B cell (primary cell): ENCODE results near the gene HCK.

Experiments
- EZH2 ChIP-seq: IDR thresholded peaks from 2 replicates; pipeline ENCODE4 v1.6.1; 2012; ENCODE audit warnings: borderline replicate concordance, low read depth, mild to moderate bottlenecking, moderate library complexity, low read length; ENCODE audit not compliant: insufficient read depth, poor library complexity, severe bottlenecking
- TF ChIP-seq, protein P1 (sequence below): fragments of 200-600 bp; IDR thresholded peaks from one replicate; pipeline ENCODE4 v1.8.0; 2022; ENCODE audit warnings: antibody characterized with exemption, mild to moderate bottlenecking

DNA sequence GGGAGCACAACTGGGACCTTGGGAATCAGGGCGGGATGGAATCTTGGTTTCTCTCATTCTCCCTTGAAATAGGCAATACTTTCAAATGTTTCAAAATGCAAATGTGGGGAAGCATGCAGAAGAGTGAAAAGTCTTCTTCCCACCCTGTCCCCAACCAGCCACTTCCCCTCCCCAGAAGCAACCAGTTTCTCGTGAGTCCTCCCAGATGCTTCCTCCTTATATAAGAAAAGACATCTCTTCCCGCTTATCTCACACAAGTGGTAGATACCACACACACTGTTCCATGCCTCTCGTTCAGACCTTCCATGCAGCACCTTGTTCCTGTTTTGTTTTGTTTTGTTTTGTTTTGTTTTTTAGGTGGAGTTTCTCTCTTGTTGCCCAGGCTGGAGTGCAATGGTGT, 25.1 kb downstream of the HCK start:
- TF ChIP-seq, protein P1, sequence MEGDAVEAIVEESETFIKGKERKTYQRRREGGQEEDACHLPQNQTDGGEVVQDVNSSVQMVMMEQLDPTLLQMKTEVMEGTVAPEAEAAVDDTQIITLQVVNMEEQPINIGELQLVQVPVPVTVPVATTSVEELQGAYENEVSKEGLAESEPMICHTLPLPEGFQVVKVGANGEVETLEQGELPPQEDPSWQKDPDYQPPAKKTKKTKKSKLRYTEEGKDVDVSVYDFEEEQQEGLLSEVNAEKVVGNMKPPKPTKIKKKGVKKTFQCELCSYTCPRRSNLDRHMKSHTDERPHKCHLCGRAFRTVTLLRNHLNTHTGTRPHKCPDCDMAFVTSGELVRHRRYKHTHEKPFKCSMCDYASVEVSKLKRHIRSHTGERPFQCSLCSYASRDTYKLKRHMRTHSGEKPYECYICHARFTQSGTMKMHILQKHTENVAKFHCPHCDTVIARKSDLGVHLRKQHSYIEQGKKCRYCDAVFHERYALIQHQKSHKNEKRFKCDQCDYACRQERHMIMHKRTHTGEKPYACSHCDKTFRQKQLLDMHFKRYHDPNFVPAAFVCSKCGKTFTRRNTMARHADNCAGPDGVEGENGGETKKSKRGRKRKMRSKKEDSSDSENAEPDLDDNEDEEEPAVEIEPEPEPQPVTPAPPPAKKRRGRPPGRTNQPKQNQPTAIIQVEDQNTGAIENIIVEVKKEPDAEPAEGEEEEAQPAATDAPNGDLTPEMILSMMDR = no peak
- TF ChIP-seq EZH2 = no peak
